Smooth muscle cell (in vitro differentiated cells): ENCODE data around the gene TP53I3. TPM values are rescaled to one million over a fixed set of nuclear protein-coding genes. Genes with fewer than 3 reads are reported as not detected.

Experiments used
- DNase-seq: peaks from one replicate; lab custom pipeline; 2025; ENCODE audit not compliant: unreplicated experiment; lab: John Stamatoyannopoulos, UW
- H2AFZ ChIP-seq: fragments of 200-600 bp; sonication (generic); 2 replicates; pipeline ENCODE4 v1.6.0; 2016; ENCODE audit warnings: antibody characterized with exemption, low read depth, mild to moderate bottlenecking
- H3F3A ChIP-seq: fragments of 200-600 bp; sonication (generic); 2 replicates; pipeline ENCODE4 v1.6.0; 2017; ENCODE audit warnings: antibody characterized with exemption, low read depth
- H3K27ac ChIP-seq: fragments of 200-600 bp; sonication (generic); 2 replicates; pipeline ENCODE4 v1.5.1; 2016; ENCODE audit warnings: low read depth, mild to moderate bottlenecking
- H3K27me3 ChIP-seq: fragments of 200-600 bp; sonication (generic); 2 replicates; pipeline ENCODE4 v1.6.1; 2016; ENCODE audit warnings: low read depth, mild to moderate bottlenecking
- H3K36me3 ChIP-seq: fragments of 200-600 bp; sonication (generic); 2 replicates; pipeline ENCODE4 v1.5.1; 2016; ENCODE audit warnings: low read depth
- H3K4me1 ChIP-seq: fragments of 200-600 bp; sonication (generic); 2 replicates; pipeline ENCODE4 v1.5.1; 2016; ENCODE audit warnings: low read depth
- H3K4me2 ChIP-seq: fragments of 200-600 bp; sonication (generic); 2 replicates; pipeline ENCODE4 v1.6.0; 2016; ENCODE audit warnings: mild to moderate bottlenecking
- H3K4me3 ChIP-seq: fragments of 200-600 bp; sonication (generic); 2 replicates; pipeline ENCODE4 v1.5.1; 2016; ENCODE audit warnings: mild to moderate bottlenecking
- H3K79me2 ChIP-seq: fragments of 200-600 bp; sonication (generic); 2 replicates; pipeline ENCODE4 v1.6.0; 2016; ENCODE audit warnings: low read depth, mild to moderate bottlenecking
- H3K9ac ChIP-seq: fragments of 200-600 bp; sonication (generic); 2 replicates; pipeline ENCODE4 v1.6.0; 2016; ENCODE audit warnings: low read depth
- H3K9me3 ChIP-seq: fragments of 200-600 bp; sonication (generic); replicated peaks from 2 replicates; pipeline ENCODE4 v1.5.1; 2016; ENCODE audit warnings: low read depth
- H4K20me1 ChIP-seq: fragments of 200-600 bp; sonication (generic); 2 replicates; pipeline ENCODE4 v1.6.0; 2016; ENCODE audit warnings: low read depth
- CTCF ChIP-seq: fragments of 200-600 bp; sonication (generic); IDR thresholded peaks from 2 replicates; pipeline ENCODE4 v1.5.1; 2017; ENCODE audit warnings: borderline replicate concordance, mild to moderate bottlenecking, antibody characterized with exemption; ENCODE audit not compliant: insufficient read depth, poor library complexity, severe bottlenecking
- whole genome bisulfite sequencing: methylation state at CpG from one replicate; pipeline ENCODE4 v1.1.7; 2016; ENCODE audit warnings: low lambda C conversion rate; 5-methylcytosine and 5-hydroxymethylcytosine counted together
- polyA plus RNA-seq: library from polyadenylated mRNA; unstranded; fragments of >200 nt; fragmentation: Nextera tagmentation; extraction: Ambion mirVana; gene quantifications from 2 replicates; pipeline ENCODE4 v1.2.1, GENCODE V29; 2016
- total RNA-seq: library from RNA; depleted of rRNA; stranded (reverse); fragments of >200 nt; gene quantifications from 2 replicates; pipeline ENCODE4 v1.2.3, GENCODE V29; 2014

The TP53I3 gene
- total and polyA plus RNA-seq, 2 experiments from 2014 or later = 24.9 to 56.3 TPM

GRCh38 chr2:24121469-24121868 lies 36.8 kb upstream of the TP53I3 start:
- Histone ChIP-seq H3K9me3 (no peaks in the 10 kb centered on the region), H3K27ac (no peak overlapping the region), H3K27me3 (no peaks in the 10 kb centered on the region), H3K36me3 (no peaks in the 10 kb centered on the region), H3F3A (peaks cover 9% of the 10 kb centered on the region), H3K4me2 (no peak overlapping the region), H2AFZ (no peak overlapping the region), H3K9ac (no peak overlapping the region), H3K79me2 (peaks cover 13% of the 10 kb centered on the region), H3K4me1 (peaks cover 19% of the 10 kb centered on the region), H3K4me3 (no peak overlapping the region), H4K20me1 (no peaks in the 10 kb centered on the region)
- no peak for TF ChIP-seq CTCF
- 80% methylated on average over 4 of the region's 4 CpGs for WGBS
- no peak for DNase-seq

DNA sequence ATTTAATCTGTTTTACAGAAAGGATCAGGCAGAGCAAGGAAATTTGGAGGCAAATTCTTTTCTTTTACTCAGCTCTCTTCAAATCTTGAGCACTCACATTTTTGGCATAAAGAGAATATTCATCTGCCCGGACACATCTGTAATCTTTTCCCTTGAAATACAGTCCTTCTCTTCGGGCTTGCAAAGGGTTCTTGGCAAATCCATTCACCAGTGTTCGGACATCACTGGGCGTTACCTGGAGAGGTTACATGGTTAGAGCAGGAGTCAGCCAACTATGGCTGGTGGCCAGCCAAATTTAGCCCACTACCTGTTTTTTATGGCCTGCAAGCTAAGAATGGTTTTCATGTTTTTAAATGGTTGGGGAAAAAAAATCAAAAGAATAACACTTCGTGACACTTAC lies 36.4 kb upstream of the TP53I3 start:
- no peak overlapping the region for H3K27ac ChIP-seq

DNA sequence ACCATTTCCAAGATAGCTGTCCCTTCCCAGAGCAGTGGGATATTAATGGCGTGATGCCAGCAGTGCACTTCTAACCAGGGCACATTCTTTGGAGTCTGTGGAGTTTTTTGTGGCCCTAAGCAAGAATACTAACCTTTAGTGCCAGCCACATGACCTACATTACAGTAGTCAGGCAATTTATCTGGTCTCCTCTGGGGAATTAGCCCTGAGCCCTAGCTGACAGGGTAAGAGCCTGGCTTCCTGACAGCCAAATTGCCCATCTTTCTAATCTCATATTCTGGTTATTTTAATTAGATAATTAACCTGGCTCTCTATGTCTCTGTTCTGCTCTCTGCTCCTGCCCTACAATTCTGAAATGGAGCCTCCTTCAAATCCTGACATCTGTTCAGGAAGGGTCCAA lies 33.3 kb upstream of the TP53I3 start:
- DNase-seq = no peak
- Histone ChIP-seq H3K9me3 (peaks cover 3% of the 10 kb centered on the region), H3K27me3 (no peaks in the 10 kb centered on the region), H3K27ac (no peak overlapping the region), H4K20me1 (no peaks in the 10 kb centered on the region), H3K4me2 (no peak overlapping the region), H3K9ac (no peak overlapping the region), H2AFZ (no peak overlapping the region), H3K4me3 (no peak overlapping the region), H3K4me1 (peaks cover 6% of the 10 kb centered on the region), H3K36me3 (no peaks in the 10 kb centered on the region), H3F3A (peaks cover 8% of the 10 kb centered on the region), H3K79me2 (no peaks in the 10 kb centered on the region)
- WGBS = 89% methylated on average over 1 of the region's 1 CpG
- TF ChIP-seq CTCF = no peak

More for the DNA sequence above, 36.4 kb upstream of the TP53I3 start:
- H3K9me3 ChIP-seq = no peaks in the 10 kb centered on the region
- H3K79me2 ChIP-seq = peaks cover 13% of the 10 kb centered on the region
- peaks cover 19% of the 10 kb centered on the region for H3K4me1 ChIP-seq
- no peak overlapping the region for H3K4me2 ChIP-seq
- peaks cover 9% of the 10 kb centered on the region for H3F3A ChIP-seq
- H3K27me3 ChIP-seq = no peaks in the 10 kb centered on the region
- 94% methylated on average over 5 of the region's 5 CpGs for WGBS
- no peak overlapping the region for H3K9ac ChIP-seq
- no peak for TF ChIP-seq CTCF
- no peak overlapping the region for H3K4me3 ChIP-seq
- no peaks in the 10 kb centered on the region for H3K36me3 ChIP-seq
- DNase-seq = no peak
- H2AFZ ChIP-seq = no peak overlapping the region
- no peaks in the 10 kb centered on the region for H4K20me1 ChIP-seq

GRCh38 chr2:24115057-24115456 lies 30.4 kb upstream of the TP53I3 start:
- no peak for TF ChIP-seq CTCF
- WGBS = 49% methylated on average over 2 of the region's 2 CpGs
- DNase-seq = no peak
- no peaks in the 10 kb centered on the region for H3K79me2 ChIP-seq
- no peak overlapping the region for H3K4me2 ChIP-seq
- H2AFZ ChIP-seq = no peak overlapping the region
- peaks cover 3% of the 10 kb centered on the region for H3K9me3 ChIP-seq
- no peaks in the 10 kb centered on the region for H3K27me3 ChIP-seq
- no peak overlapping the region for H3K27ac ChIP-seq
- H4K20me1 ChIP-seq = no peaks in the 10 kb centered on the region
- H3K4me3 ChIP-seq = no peak overlapping the region
- H3K9ac ChIP-seq = no peak overlapping the region
- H3K36me3 ChIP-seq = no peaks in the 10 kb centered on the region
- peaks cover 12% of the 10 kb centered on the region for H3F3A ChIP-seq
- H3K4me1 ChIP-seq = no peaks in the 10 kb centered on the region
